K562 (cell line): ENCODE data around the gene FITM1. TPM values are rescaled to one million over a fixed set of nuclear protein-coding genes. Genes with fewer than 3 reads are reported as not detected.

Experiments used
- MGA ChIP-seq: fragments of 450-650 bp; IDR thresholded peaks from 2 replicates; pipeline ENCODE4 v1.6.1; 2016; ENCODE audit warnings: mild to moderate bottlenecking, moderate library complexity
- RBFOX2 ChIP-seq: fragments of 200-400 bp; formaldehyde crosslinking; IDR thresholded peaks from 2 replicates; pipeline ENCODE4 v1.6.1; 2017; ENCODE audit warnings: low read depth, mild to moderate bottlenecking, low read length, moderate library complexity
- RNF219 ChIP-seq: fragments of 250-450 bp; sonication (Bioruptor Pico); IDR thresholded peaks from 2 replicates; pipeline ENCODE4 v1.5.0; 2022; ENCODE audit warnings: mild to moderate bottlenecking
- YBX1 ChIP-seq: fragments of 450-650 bp; IDR thresholded peaks from 2 replicates; pipeline ENCODE4 v1.7.1; 2016; ENCODE audit warnings: mild to moderate bottlenecking
- ZNF263 ChIP-seq: sonication (generic); formaldehyde crosslinking; IDR thresholded peaks from 2 replicates; pipeline ENCODE4 v1.8.0; 2022; ENCODE audit warnings: mild to moderate bottlenecking, missing genetic modification reagents, borderline replicate concordance
- polyA plus RNA-seq, 8 experiments: library from polyadenylated mRNA; depleted of rRNA in 4 of 8; stranded (reverse) in 5 of 8; unstranded in 3 of 8; fragments of >200 nt; fragmentation: Nextera tagmentation in 2 of 8; fragmentation: Illumina TruSeq in 1 of 8; extraction: Ambion mirVana in 2 of 8; extraction: Trizol in 1 of 8; gene quantifications; 2 replicates each; pipeline versions ENCODE4 v1.2.1 to v1.2.3, GENCODE V29; 2011 to 2014; ENCODE audit warnings: inconsistent platforms in 1 of 8, missing spikeins in 1 of 8
- total RNA-seq, 7 experiments: library from RNA; depleted of rRNA in 6 of 7; stranded (reverse); fragments of >200 nt in 6 of 7; fragmentation: Illumina TruSeq in 2 of 7; extraction: Trizol in 2 of 7; gene quantifications; 2 replicates each; pipeline versions ENCODE4 v1.2.1 to v1.2.3, GENCODE V29; 2011 to 2021; ENCODE audit warnings: low replicate concordance in 1 of 7
- TF ChIP-seq, protein P1 (sequence below), 2 experiments: fragments of 200-800 bp in 1 of 2; sonication (Bioruptor generic) in 1 of 2; sonication (generic) in 1 of 2; formaldehyde crosslinking in 1 of 2; IDR thresholded peaks in 1 of 2; conservative IDR thresholded peaks in 1 of 2; 2 replicates each; pipeline versions ENCODE4 v1.5.0 to v1.6.1; 2016 to 2020; ENCODE audit warnings: missing compliant biosample characterization in 1 of 2, missing genetic modification characterization in 1 of 2, missing genetic modification reagents in 1 of 2
- TF ChIP-seq, protein P2 (sequence below): sonication (generic); formaldehyde crosslinking; IDR thresholded peaks from 2 replicates; pipeline ENCODE4 v1.8.0; 2022; ENCODE audit warnings: missing genetic modification reagents, mild to moderate bottlenecking, borderline replicate concordance

Gene FITM1
- total and polyA plus RNA-seq, 9 of the 15 experiments (the other 6 are each of a cell fraction or from before 2014, with no cell fraction given), result 0.09 to 0.20 TPM; not detected in 7

DNA sequence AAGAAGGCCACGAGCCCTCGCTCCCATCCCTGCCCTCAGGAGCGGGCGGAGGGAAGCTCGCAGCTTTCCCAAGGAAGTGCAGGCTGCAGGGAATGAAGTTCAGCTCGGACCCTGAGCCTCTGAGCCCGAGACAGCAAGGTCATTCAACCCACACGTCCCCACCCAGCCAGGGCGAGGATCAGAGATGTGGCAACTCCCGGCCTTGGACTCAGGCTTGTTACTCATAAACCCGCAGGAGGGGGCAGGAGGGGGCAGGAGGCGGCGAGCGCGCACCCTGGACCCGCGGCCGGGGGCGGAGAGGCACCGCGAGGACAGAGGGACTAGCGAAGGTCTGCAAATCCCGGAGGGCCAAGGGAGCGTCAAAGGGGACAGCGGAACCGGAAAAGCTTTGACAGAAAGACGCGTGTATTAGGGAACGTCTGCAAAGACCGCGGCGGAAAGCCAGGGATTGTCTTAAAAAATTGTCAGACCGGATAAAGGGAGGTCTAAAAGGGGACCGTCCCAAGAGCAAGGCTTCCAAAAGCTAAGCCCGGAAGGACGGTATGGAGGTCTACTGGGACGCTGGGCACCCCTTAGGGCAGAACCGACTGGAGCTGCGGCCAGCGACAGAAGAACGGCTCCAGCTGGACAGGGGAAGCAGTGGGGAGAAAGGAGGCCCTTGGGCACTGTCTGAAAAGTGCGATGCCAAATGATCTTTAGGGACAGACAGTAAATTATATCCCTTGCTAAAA, 16.5 kb upstream of the FITM1 start (continued):
- no peak for TF ChIP-seq RNF219 (CRISPR knock-in tag)
- TF ChIP-seq, protein P1, sequence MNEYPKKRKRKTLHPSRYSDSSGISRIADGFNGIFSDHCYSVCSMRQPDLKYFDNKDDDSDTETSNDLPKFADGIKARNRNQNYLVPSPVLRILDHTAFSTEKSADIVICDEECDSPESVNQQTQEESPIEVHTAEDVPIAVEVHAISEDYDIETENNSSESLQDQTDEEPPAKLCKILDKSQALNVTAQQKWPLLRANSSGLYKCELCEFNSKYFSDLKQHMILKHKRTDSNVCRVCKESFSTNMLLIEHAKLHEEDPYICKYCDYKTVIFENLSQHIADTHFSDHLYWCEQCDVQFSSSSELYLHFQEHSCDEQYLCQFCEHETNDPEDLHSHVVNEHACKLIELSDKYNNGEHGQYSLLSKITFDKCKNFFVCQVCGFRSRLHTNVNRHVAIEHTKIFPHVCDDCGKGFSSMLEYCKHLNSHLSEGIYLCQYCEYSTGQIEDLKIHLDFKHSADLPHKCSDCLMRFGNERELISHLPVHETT (CRISPR knock-in tag; conservative IDR thresholded peaks at IDR 0.05 in 1 of 2, IDR thresholded peaks at IDR 0.05 in 1 of 2), result peak in 1 of 2 experiments; percentile 90; a peak in 2 of 4 replicates
- TF ChIP-seq RBFOX2, result peak; percentile 87
- TF ChIP-seq YBX1, result no peak
- TF ChIP-seq, protein P2, sequence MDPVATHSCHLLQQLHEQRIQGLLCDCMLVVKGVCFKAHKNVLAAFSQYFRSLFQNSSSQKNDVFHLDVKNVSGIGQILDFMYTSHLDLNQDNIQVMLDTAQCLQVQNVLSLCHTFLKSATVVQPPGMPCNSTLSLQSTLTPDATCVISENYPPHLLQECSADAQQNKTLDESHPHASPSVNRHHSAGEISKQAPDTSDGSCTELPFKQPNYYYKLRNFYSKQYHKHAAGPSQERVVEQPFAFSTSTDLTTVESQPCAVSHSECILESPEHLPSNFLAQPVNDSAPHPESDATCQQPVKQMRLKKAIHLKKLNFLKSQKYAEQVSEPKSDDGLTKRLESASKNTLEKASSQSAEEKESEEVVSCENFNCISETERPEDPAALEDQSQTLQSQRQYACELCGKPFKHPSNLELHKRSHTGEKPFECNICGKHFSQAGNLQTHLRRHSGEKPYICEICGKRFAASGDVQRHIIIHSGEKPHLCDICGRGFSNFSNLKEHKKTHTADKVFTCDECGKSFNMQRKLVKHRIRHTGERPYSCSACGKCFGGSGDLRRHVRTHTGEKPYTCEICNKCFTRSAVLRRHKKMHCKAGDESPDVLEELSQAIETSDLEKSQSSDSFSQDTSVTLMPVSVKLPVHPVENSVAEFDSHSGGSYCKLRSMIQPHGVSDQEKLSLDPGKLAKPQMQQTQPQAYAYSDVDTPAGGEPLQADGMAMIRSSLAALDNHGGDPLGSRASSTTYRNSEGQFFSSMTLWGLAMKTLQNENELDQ (CRISPR knock-in tag), result no peak
- peak; percentile 48; the same call in 1 of the 2 replicates for TF ChIP-seq MGA
- no peak for TF ChIP-seq ZNF263 (CRISPR knock-in tag)
